GM13976 (cell line): ENCODE data around the gene S100A7A.

Experiments used
- DNase-seq: peaks from one replicate; pipeline ENCODE4 v3.0.0; 2012; ENCODE audit warnings: low spot score
- CTCF ChIP-seq: IDR thresholded peaks from 2 replicates; pipeline ENCODE4 v1.5.1; 2012; ENCODE audit warnings: borderline replicate concordance, mild to moderate bottlenecking; ENCODE audit not compliant: insufficient read depth; ENCODE audit errors: extremely low read depth, missing control alignments, control extremely low read depth
- in situ Hi-C: fragments of 300-500 bp; cut with MboI; formaldehyde crosslinking; loops from one replicate; pipeline ENCODE4 v1.12.0; 2022; ENCODE audit warnings: low sequenced_read_pairs, mixed read lengths, inconsistent platforms; ENCODE audit not compliant: unreplicated experiment

S100A7A gene

DNA sequence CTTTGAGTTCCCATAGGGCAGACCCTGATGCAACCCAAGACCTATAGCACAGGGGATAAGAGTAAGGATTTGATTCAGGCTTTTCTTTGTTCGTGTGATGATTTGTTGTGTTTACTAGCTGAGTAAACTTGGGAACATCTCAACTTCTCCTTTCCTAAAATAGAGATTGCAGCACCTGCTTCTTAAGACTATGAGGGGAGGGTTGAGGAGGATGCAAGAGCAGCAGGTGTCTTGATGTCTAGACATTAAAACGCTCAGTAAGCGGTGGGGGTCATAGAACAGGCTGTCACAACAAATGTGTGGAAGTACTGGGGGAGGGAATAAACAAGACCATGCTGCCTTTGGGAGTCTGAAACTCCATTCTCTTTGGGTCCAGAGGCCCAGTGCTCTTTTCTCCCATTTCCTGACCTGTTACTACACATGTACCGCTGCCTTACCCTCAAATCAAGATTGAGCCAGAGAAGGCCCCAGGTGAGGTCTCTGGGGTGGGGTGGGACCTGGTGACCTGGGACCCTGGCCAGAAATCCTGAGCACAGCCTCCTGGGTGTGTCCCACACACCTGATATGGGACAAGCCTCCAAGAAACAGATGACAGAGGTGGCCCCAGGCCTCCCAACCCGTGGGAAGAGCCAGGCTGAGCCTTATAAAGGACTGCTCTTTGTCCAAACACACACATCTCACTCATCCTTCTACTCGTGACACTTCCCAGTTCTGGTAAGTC is at the start of gene S100A7A:
TSS of gene S100A7A (plus strand) at position 671 of the 721 bp plus-strand sequence. CDS start 1,563 bp downstream, outside the sequence.
- no peak for TF ChIP-seq CTCF
- in situ Hi-C loops = no loop called here
- DNase-seq = no peak

- in situ Hi-C loops = loop anchor here (10.0 kb wide), 1 partner anchor 68 kb away; no protein-coding TSS in a partner anchor
Measured at GRCh38 chr1:153367090-153367489, 49.2 kb upstream of the S100A7A start.

DNA sequence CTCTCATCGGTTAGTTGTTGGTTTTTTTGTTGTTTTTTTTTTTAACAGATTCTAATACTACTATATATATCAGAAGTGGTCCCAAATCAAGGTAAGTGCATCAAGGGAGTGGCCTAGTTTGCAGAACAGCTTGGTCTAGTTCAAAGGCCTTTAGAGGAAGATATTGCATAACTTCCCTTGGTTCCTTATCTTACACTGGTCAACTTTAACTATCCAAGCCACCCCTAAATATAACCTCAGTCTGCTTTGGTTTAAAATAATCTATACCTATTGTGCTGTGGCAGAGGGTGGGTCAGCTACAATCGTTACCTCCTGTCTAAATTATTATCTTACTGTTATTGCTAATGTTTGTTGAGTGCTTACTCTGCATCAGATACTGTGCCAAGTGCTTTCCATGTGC is 47.8 kb upstream of the S100A7A start:
- in situ Hi-C loops = loop anchor here (10.0 kb wide), 1 partner anchor 66 kb away; no protein-coding TSS in a partner anchor
- no peak for TF ChIP-seq CTCF
- DNase-seq = no peak

More at GRCh38 chr1:153367090-153367489, 49.2 kb upstream of the S100A7A start:
- DNase-seq = no peak
- TF ChIP-seq CTCF = no peak

DNA sequence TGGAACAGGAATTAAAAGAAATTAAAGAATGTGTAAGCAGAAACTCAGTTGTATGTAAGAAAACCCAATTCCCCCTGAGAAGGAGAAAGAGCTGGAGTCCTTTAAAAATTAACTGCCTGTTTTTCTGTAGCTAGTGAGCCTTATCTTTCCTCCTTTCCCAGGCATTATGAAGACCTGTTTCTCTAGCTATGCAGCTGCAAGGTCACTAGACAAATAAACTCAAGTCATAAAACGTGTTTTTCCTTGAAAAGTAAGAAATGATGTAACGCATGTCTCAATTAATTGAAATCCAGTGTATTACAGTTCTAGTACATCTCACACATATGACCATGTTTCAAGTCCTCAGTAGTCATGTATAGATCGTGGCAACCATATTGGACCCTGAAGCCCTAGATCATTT is 46.2 kb upstream of the S100A7A start:
- no peak for DNase-seq
- in situ Hi-C loops = no loop called here
- TF ChIP-seq CTCF = no peak

DNA sequence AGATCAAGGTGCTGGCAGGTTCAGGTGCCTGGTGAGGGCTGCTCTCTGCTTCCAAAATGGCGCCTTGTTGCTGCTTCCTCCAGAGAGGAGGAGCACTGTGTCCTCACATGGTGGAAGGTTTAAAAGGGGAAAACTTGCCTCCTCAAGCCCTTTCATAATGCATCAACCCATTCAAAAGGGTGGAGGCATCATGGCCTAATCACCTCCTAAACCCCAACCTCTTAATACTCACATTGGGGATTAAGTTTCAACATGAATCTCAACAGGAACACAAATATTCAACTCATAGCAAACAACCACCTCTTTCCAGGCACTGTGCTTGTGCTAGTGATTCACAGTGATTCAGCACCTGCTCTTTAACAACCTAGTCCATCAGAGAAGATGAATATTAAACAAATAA is 45.1 kb upstream of the S100A7A start:
- DNase-seq = no peak
- no peak for TF ChIP-seq CTCF
- in situ Hi-C loops = no loop called here

DNA sequence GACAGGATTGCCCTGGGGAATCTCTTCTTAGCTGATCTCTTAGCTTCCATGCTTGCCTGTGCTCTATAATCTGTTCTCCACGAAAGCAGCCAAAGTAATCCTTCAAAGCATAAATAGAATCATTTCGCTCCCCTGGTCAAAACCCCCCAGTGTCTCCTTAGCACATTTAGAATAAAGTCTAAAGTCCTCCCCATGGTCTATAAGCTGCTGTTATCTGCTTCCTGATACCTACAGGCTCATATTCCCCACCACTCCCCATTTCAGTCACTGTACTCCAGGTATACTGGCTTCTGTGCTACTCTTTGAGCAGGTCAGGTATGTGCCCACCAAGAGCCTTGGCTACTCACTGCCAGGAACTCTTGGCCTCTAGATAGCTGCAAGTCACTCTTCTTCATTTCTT is 43.7 kb upstream of the S100A7A start:
- no peak for DNase-seq
- in situ Hi-C loops = no loop called here
- TF ChIP-seq CTCF = no peak
